Activated naive CD8-positive, alpha-beta T cell treated with anti-CD3 and anti-CD28 coated beads, Interleukin-2, amount 10 ng/mL, durations not matched to agents 7 days and 5 days (primary cell): Measurements from ENCODE around the gene DLG2. TPM values are rescaled to one million over a fixed set of nuclear protein-coding genes. Genes with fewer than 3 reads are reported as not detected.
A peak's percentile ranks its signal among the peaks of the same experiment; 100 is the strongest.
"Not testable (repeated sequence)": the region's sequence is repeated elsewhere in the genome, so short reads cannot be mapped to it uniquely, and the experiment has no call there.

ENCODE experiments used
- ATAC-seq: fragments of 150-1000 bp; cut with Tn5 transposase; one replicate; pipeline ENCODE4 v1.10.0; 2021; ENCODE audit warnings: low read depth, moderate library complexity
- POLR2A ChIA-PET: fragments of 350-600 bp; sonication (Branson Sonifier 250); formaldehyde crosslinking; loops from one replicate; lab custom pipeline; 2021; ENCODE audit warnings: antibody characterized with exemption; lab: Charles Lee
- DNase-seq: peaks from one replicate; pipeline ENCODE4 v3.0.0; 2021
- H3K27ac Mint-ChIP-seq: one replicate; pipeline ENCODE4 v1.8.0; 2022; ENCODE audit warnings: mild to moderate bottlenecking, mixed read lengths
- H3K27me3 Mint-ChIP-seq: one replicate; pipeline ENCODE4 v1.8.0; 2022; ENCODE audit warnings: mild to moderate bottlenecking, moderate library complexity, mixed read lengths
- H3K36me3 Mint-ChIP-seq: one replicate; pipeline ENCODE4 v1.8.0; 2021; ENCODE audit warnings: mild to moderate bottlenecking, mixed read lengths
- H3K4me1 Mint-ChIP-seq: one replicate; pipeline ENCODE4 v1.8.0; 2021; ENCODE audit warnings: mixed read lengths
- H3K4me3 Mint-ChIP-seq: one replicate; pipeline ENCODE4 v1.8.0; 2022; ENCODE audit warnings: mild to moderate bottlenecking, moderate library complexity, mixed read lengths
- H3K9me3 Mint-ChIP-seq: one replicate; pipeline ENCODE4 v1.8.0; 2021; ENCODE audit warnings: mixed read lengths
- total RNA-seq, 2 experiments: library from RNA; stranded (reverse); gene quantifications; one replicate each; pipeline ENCODE4 v1.2.3, GENCODE V29; 2021

DLG2 gene
- total RNA-seq, 2 experiments from 2014 or later, result 2.6 to 3.4 TPM

GRCh38 chr11:85048801-85049200 is 578.3 kb downstream of the DLG2 start:
- peaks cover 3% of the 10 kb centered on the region for H3K9me3 Mint-ChIP-seq

GRCh38 chr11:85045716-85046115 is 581.4 kb downstream of the DLG2 start:
- Mint-ChIP-seq H3K9me3 (peaks cover 3% of the 10 kb centered on the region), H3K27ac (no peak overlapping the region), H3K36me3 (no peaks in the 10 kb centered on the region), H3K4me3 (no peak overlapping the region), H3K27me3 (no peaks in the 10 kb centered on the region), H3K4me1 (no peaks in the 10 kb centered on the region)
- POLR2A ChIA-PET, result no interaction called here
- ATAC-seq (no peak), DNase-seq (no peak)

More at GRCh38 chr11:85048801-85049200, 578.3 kb downstream of the DLG2 start:
- Mint-ChIP-seq H3K27ac (no peak overlapping the region), H3K4me3 (no peak overlapping the region), H3K27me3 (no peaks in the 10 kb centered on the region), H3K36me3 (no peaks in the 10 kb centered on the region), H3K4me1 (no peaks in the 10 kb centered on the region)
- DNase-seq (no peak), ATAC-seq (no peak)
- POLR2A ChIA-PET, result no interaction called here

GRCh38 chr11:85044911-85045310 is 582.2 kb downstream of the DLG2 start:
- H3K4me3 Mint-ChIP-seq, result no peak overlapping the region
- ATAC-seq (no peak), DNase-seq (no peak)
- H3K27me3 Mint-ChIP-seq, result no peaks in the 10 kb centered on the region
- POLR2A ChIA-PET, result no interaction called here
- no peaks in the 10 kb centered on the region for H3K4me1 Mint-ChIP-seq
- peaks cover 3% of the 10 kb centered on the region for H3K9me3 Mint-ChIP-seq
- H3K36me3 Mint-ChIP-seq, result no peaks in the 10 kb centered on the region
- no peak overlapping the region for H3K27ac Mint-ChIP-seq

- ATAC-seq (no peak), DNase-seq (no peak)
- Mint-ChIP-seq H3K4me1 (no peaks in the 10 kb centered on the region), H3K4me3 (no peak overlapping the region), H3K36me3 (no peaks in the 10 kb centered on the region), H3K27ac (no peak overlapping the region), H3K9me3 (peaks cover 4% of the 10 kb centered on the region), H3K27me3 (no peaks in the 10 kb centered on the region)
- POLR2A ChIA-PET, result no interaction called here
Observed at GRCh38 chr11:85042361-85042760, 584.8 kb downstream of the DLG2 start.

GRCh38 chr11:85040166-85040565 is 587.0 kb downstream of the DLG2 start:
- H3K9me3 Mint-ChIP-seq, result peaks cover 3% of the 10 kb centered on the region
- H3K27ac Mint-ChIP-seq, result no peak overlapping the region
- H3K36me3 Mint-ChIP-seq, result no peaks in the 10 kb centered on the region

GRCh38 chr11:85029964-85030363 is 597.2 kb downstream of the DLG2 start:
- H3K9me3 Mint-ChIP-seq, result peaks cover 2% of the 10 kb centered on the region
- DNase-seq (no peak), ATAC-seq (no peak)
- peaks cover 2% of the 10 kb centered on the region for H3K4me1 Mint-ChIP-seq
- POLR2A ChIA-PET, result no interaction called here
- no peak overlapping the region for H3K4me3 Mint-ChIP-seq
- H3K27ac Mint-ChIP-seq, result no peak overlapping the region
- no peaks in the 10 kb centered on the region for H3K27me3 Mint-ChIP-seq
- no peaks in the 10 kb centered on the region for H3K36me3 Mint-ChIP-seq

More at GRCh38 chr11:85040166-85040565, 587.0 kb downstream of the DLG2 start:
- POLR2A ChIA-PET, result no interaction called here
- H3K4me1 Mint-ChIP-seq, result no peaks in the 10 kb centered on the region
- H3K4me3 Mint-ChIP-seq, result no peak overlapping the region
- no peaks in the 10 kb centered on the region for H3K27me3 Mint-ChIP-seq
- DNase-seq (no peak), ATAC-seq (no peak)

GRCh38 chr11:85028329-85029101 is 598.6 kb downstream of the DLG2 start:
- Mint-ChIP-seq H3K9me3 (peaks cover 3% of the 10 kb centered on the region), H3K27me3 (no peaks in the 10 kb centered on the region), H3K36me3 (no peaks in the 10 kb centered on the region), H3K27ac (no peak overlapping the region), H3K4me1 (peaks cover 2% of the 10 kb centered on the region), H3K4me3 (no peak overlapping the region)
- ATAC-seq, result no peak
- POLR2A ChIA-PET, result no interaction called here
- DNase-seq, result peak; percentile 16

GRCh38 chr11:85027346-85027745 is 599.8 kb downstream of the DLG2 start:
- H3K4me1 Mint-ChIP-seq, result peaks cover 2% of the 10 kb centered on the region
- POLR2A ChIA-PET, result no interaction called here
- DNase-seq (no peak), ATAC-seq (no peak)
- H3K27ac Mint-ChIP-seq, result no peak overlapping the region
- peaks cover 3% of the 10 kb centered on the region for H3K9me3 Mint-ChIP-seq
- no peaks in the 10 kb centered on the region for H3K27me3 Mint-ChIP-seq
- H3K36me3 Mint-ChIP-seq, result no peaks in the 10 kb centered on the region
- H3K4me3 Mint-ChIP-seq, result no peak overlapping the region

- Mint-ChIP-seq H3K9me3 (peaks cover 9% of the 10 kb centered on the region), H3K27me3 (no peaks in the 10 kb centered on the region), H3K36me3 (no peaks in the 10 kb centered on the region), H3K4me3 (no peak overlapping the region), H3K4me1 (no peaks in the 10 kb centered on the region), H3K27ac (no peak overlapping the region)
- DNase-seq, result no peak
- no peak for ATAC-seq
- POLR2A ChIA-PET, result no interaction called here
Observed at GRCh38 chr11:85021058-85021457, 606.1 kb downstream of the DLG2 start.

GRCh38 chr11:84993386-84993785 is 633.8 kb downstream of the DLG2 start:
- H3K9me3 Mint-ChIP-seq, result peaks cover 8% of the 10 kb centered on the region
- no peaks in the 10 kb centered on the region for H3K4me1 Mint-ChIP-seq
- no peak overlapping the region for H3K27ac Mint-ChIP-seq
- ATAC-seq, result no peak
- H3K36me3 Mint-ChIP-seq, result no peaks in the 10 kb centered on the region
- DNase-seq, result no peak
- POLR2A ChIA-PET, result no interaction called here
- no peak overlapping the region for H3K4me3 Mint-ChIP-seq
- H3K27me3 Mint-ChIP-seq, result no peaks in the 10 kb centered on the region

- no peaks in the 10 kb centered on the region for H3K27me3 Mint-ChIP-seq
- no peaks in the 10 kb centered on the region for H3K36me3 Mint-ChIP-seq
- peaks cover 13% of the 10 kb centered on the region for H3K9me3 Mint-ChIP-seq
- H3K4me1 Mint-ChIP-seq, result no peaks in the 10 kb centered on the region
- DNase-seq, result no peak
- ATAC-seq, result no peak
- no peak overlapping the region for H3K4me3 Mint-ChIP-seq
- POLR2A ChIA-PET, result no interaction called here
- H3K27ac Mint-ChIP-seq, result no peak overlapping the region
Observed at GRCh38 chr11:84990141-84990540, 637.0 kb downstream of the DLG2 start.

- DNase-seq, H3K4me1 Mint-ChIP-seq, POLR2A ChIA-PET, H3K36me3 Mint-ChIP-seq, H3K27ac Mint-ChIP-seq, H3K27me3 Mint-ChIP-seq, H3K4me3 Mint-ChIP-seq, ATAC-seq: not testable (repeated sequence)
- H3K9me3 Mint-ChIP-seq, result peaks cover 15% of the 10 kb centered on the region
Observed at GRCh38 chr11:84987686-84988187, 639.4 kb downstream of the DLG2 start.

- Mint-ChIP-seq H3K27me3 (no peaks in the 10 kb centered on the region), H3K36me3 (no peaks in the 10 kb centered on the region), H3K4me3 (no peak overlapping the region), H3K27ac (no peak overlapping the region), H3K4me1 (no peaks in the 10 kb centered on the region), H3K9me3 (peaks cover 15% of the 10 kb centered on the region)
- POLR2A ChIA-PET, result no interaction called here
- ATAC-seq (no peak), DNase-seq (no peak)
Observed at GRCh38 chr11:84981301-84981700, 645.8 kb downstream of the DLG2 start.

GRCh38 chr11:84969103-84969502 is 658.0 kb downstream of the DLG2 start:
- Mint-ChIP-seq H3K9me3 (peaks cover 3% of the 10 kb centered on the region), H3K27me3 (no peaks in the 10 kb centered on the region), H3K4me1 (no peaks in the 10 kb centered on the region), H3K27ac (no peak overlapping the region), H3K36me3 (no peaks in the 10 kb centered on the region), H3K4me3 (no peak overlapping the region)
- POLR2A ChIA-PET, result no interaction called here
- ATAC-seq (no peak), DNase-seq (no peak)
